ENCODE results near the gene FAM20B.
A peak's percentile ranks its signal among the peaks of the same experiment; 100 is the strongest.

FAM20B gene

DNA sequence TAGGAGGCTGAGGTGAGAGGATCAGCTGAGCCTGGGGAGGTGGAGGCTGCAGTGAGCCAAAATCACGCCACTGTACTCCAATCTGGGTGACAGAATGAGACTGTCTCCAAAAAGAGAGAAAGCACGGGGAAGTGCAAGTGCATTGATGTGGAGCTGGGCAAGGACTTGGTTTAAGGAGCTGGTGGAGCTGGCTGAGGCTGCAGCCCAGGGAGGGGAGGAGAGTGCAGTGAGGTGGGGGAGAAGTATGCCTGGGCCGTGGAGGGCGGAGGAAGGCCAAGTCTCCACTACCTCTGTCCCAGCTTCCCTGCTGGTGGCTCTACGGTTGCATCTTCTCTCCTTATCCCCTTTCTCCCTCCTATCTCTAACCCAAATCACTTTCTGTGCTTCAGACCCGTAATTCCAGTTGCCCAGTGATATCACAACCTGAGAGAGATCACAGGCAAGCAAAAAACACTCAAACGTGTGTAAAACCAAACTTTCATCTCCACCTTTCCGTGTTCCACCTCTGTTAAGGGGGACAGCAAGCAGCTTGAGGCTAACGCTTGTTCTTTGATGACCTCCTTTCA, 67.3 kb downstream of the FAM20B start:
- ATAC-seq = no peak

DNA sequence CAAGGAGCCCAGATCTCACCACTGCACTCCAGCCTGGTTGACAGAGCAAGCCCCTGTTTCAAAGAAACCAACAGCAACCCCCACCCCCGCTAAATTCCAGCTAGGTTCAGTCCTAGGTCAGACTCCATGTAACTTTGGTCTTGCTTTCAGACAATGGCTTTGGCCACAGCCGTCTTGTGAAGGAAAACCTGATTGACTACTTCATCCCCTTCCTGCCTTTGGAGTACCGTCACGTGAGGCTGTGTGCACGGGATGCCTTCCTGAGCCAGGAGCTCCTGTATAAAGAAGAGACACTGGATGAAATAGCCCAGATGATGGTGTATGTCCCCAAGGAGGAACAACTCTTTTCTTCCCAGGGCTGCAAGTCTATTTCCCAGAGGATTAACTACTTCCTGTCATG, 69.1 kb downstream of the FAM20B start:
- ATAC-seq = no peak

DNA sequence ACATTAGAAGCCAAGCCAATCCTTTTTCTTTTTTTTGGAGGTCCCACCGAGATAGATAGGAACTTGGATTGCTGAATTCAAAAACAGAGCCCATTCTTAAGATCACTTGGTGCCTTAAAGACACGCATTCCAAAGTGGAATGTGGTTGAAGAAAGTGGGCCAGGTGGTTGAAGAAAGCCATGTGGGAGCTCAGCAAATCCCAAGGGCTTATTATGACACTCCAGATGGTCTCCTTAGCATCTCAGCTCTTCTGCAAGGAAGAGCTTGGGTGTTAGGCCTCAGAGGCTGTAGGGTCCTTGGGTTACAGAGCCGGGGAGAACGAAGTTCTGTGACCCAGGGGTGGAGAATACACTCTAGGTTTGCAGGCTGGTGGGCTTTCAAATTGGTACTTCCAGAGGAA, 69.7 kb downstream of the FAM20B start:
- no peak for ATAC-seq

DNA sequence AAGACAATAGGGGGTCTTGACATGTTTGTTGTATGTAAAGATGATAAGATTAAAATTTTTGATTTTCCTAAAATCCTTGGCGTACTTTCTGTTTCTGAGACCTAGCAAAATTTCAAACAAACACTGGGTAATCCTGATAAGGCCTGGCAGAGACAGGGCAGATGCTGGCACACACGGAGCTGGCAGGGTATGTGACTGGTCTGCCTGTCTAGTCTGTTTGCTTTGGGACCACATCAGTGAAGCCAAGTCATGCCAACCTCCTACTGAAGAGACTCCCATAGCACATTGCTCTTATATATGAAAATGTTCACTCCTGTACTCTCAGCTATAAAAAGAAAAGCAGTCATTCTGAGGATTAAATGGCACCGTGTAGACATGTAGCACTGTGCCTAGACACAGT, 70.2 kb downstream of the FAM20B start:
- ATAC-seq = no peak

DNA sequence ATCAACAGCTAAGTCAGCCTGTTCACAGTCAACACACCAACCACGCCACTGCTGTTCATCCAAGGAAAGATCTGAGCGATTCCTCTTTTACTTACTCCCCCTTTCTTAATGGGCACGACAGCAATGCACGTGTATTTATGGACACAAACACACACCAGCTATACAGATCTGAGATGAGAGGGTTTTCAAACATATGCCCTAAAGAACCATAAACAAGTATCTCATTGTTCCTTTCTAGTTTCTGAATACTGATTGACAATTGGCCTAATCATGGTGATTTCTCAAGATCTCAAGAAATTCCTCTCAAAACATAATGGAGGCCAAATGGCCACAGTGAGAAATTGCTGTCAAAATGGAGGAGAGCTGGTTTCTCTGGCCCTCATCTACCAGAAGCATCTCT, 74.2 kb downstream of the FAM20B start:
- ATAC-seq = no peak

DNA sequence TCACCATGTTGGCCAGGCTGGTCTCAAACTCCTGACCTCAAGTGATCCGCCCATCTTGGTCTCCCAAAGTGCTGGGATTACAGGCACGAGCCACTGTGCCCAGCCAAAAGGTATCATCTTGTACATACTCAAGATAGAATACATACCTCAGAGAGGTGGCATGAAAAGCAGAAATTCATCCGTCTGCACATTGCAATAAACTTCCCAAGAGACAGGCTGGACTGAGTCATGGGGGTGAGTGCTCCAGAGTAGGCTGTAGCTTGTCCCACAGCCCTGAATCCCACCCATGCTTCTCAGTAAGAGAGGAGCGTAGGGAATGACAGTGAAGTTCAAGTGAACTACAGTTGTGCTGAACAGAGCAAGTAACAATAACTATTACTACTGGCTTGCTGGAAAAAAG, 75.9 kb downstream of the FAM20B start:
- ATAC-seq = no peak

DNA sequence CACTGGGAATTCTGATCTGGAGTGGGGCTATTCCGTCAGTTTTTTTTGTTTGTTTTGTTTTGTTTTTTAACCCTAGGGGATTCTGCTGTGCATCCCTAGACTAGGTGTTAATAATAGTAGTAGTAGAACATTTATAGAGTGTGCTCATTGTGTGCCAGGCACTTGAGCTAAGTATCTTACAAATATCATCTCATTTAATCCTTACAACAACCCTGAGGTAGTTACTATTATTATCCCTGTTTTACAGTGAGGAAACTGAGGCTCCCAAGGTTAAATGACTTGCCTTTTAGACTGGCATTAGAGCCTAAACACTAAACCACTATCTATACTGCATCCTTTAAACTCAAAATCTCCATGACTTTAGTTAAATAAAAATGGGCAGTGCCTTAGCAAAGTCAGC, 78.3 kb downstream of the FAM20B start:
- no peak for ATAC-seq

DNA sequence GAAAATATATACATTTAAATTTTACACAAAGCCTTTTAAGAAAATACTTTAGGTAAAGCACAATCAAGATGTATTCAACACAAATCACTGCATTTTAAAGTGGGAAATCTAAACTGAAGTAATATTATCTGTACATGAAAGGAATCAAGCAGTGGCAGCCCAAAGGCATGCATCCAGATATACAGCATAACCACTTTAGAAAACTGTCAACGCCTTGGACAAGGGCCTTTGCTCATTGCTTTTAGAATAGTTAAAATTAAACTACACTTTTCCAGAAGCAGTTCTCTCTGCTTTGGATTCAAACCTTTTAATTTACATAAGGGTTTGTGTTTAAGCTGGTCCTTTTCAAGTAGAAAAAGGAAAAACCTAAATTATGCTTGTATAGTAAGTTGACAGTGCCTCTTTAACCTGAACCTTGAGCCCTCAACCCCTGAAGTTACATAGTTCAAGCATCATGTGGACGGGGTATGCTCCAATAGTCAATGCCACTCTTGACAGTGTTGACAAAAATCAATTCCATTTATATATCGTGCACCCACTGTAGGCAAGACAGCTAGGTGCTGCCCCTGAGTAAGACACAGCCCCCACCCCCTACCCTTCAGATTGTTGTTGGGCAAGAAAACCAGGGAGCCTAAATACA, 79.0 kb downstream of the FAM20B start:
- ATAC-seq = no peak

DNA sequence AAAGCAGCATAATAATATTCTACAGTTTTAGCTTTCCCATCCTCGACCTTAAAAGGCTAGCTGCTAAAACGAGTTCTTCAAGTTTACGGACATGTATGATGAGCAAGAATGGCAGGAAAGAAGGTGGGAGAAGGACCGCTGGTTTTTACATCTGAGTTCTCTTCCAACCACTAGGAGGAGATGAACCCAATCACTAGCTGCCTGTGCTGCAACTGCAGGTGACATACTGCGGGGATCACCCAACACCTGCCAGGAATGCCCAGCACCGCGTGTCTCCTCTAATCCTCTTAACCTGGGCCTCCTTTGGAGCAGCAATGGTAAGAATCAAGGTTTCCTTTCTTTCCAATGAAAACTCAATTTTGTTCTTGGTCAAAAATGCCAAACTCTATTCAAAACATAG, 79.7 kb downstream of the FAM20B start:
- no peak for ATAC-seq

DNA sequence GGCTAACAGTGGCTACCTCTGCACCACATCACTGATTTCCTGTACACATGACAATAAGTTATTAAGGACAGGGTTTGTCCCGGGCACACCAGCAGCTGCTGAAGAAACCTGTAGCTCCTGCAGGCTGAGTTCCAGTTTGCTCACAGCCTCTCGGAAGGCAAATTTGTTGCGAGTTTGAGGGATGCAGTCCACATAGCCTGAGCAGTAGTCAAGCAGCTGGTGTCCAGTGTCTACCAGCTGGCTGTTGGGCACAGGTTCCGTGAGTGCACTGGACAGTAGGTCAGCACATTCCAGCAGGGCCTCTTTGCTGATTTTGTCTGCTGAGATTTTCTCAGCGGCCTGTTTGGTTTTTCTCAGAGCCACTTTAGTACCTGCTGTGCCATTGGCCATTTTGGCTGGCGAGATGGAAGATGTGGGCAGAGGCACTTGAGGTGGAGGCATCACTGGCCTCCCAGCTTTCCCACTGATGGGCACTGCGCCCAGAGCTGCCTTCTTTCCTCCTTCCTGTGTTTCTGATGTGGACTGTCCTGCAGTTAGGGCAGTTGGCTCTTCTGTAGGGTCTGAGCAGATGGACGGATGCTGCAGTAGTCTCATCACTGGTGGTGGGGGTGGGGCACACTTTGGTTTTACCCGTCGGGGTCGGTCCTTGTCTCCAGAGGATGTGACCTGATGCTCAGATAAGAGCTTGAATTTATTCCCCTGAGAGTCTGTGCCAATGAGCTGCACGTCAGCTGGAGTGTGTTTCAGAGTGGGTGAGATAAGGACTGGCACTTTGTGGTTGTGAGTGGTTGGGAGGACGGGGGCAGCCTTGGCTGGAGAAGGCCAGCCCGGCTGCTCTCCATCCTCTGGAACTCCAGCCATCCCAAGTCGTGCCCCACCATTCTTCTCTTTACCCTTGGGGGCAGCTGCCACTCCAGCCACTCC, 82.3 kb downstream of the FAM20B start:
- ATAC-seq = no peak

DNA sequence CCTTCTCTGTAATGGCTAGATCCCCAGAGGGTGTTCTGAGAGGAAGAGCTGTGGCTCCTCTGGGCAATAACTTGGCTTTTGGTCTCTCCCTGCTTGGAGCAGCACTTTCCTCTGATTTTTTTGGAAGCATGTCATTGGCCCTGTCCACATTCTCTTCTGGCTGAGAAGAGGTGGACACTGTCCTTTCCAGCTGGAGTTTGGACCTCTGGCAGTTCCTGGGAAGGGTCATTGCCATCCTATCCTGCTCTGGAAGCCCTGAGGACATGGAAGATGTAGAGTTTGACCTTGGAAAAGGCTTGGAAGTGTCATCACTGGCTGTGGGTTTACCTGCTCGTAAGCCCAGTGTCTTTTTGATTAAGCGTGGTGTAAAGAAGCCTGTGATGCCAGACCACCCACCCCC, 83.0 kb downstream of the FAM20B start:
- no peak for ATAC-seq

DNA sequence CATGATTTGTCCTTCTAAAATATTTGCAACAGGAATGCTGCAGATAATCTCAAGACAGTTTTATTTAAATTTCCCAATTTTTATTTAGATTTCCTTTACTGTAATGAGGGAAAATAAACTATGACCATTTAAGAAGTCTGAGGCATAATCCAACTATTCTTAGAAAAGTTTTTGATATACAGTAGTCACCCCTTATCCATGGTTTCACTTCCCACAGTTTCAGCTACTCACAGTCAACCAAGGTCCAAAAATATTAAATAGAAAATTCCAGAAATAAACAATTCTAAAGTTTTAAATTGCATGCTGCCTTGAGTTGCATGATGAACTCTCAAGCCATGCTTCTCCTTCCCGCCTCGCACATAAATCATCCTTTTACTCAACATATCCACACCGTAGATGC, 89.5 kb downstream of the FAM20B start:
- no peak for ATAC-seq

DNA sequence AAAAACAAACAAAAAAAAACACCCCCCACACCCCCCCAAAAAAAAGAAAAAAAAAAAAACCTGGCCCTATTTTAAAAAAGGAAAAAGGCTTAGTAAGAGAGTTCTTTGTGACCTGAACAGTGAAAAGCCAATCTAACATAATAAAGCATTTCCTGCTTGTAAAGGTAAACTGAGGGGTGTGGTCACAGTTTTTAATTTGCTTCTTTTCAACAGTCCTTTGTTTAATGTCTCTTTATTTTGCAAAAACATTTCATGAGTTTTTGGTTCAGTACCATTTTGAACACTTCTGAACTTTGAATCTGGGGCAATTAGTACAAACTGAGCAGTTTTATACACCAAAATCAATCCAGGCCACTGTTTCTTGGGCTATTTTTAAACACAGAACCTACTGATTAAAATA, 93.8 kb downstream of the FAM20B start:
- ATAC-seq = no peak

DNA sequence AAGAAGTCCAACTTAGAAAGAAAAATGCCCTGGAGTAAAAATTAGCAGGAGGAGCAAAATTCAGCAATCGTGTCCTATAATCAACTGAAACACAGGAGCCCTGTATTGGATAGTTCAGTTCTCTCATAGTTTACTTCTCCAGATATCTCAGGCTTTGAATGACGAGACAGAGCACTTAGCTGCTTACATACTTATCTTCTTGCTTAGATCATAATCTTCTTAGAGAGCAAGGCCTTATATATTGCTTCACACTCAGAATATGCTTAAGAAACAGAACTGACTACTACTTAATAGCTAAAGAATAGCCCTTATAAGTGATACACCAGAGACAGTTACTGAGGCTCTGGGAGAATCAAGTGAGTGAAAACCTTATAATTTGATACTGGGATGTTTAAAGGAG, 95.0 kb downstream of the FAM20B start:
- no peak for ATAC-seq

DNA sequence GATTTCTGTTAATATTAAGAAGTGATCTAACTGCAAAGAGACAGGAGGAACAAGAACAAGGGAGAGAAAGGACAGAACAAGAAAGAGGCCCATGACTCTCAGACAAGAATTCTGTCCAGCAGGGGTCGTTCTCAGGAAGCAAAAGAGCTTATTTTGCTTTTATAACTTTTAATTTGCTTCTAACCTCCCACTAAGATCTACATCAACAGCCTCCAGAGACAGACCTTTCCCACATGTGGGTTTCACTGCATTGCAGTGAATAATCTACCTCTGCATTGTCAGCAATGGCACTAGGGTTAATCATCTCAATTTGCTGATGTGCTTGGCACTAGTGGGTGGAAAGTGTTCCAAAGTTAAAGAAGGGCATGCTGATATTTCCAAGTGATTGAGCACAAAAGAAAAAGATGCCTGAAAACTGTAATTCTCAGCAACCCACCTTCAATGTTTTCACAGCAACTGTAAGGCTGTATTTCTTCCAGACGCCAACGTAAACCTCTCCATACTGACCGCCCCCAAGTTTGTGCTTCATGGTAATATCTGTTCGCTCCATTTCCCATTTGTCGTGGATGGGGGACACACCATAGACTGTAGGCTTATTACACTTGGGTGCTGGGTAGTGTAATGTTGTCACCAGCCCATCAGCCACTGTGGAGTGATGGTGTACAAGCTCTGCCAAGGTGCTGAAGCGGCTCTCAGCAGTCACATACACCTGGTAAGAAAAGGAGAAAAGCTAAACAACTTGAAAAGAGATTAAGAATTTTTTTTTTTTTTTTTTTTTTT, 95.7 kb downstream of the FAM20B start:
- peak in 1 of 2 donors; percentile 60 for ATAC-seq

DNA sequence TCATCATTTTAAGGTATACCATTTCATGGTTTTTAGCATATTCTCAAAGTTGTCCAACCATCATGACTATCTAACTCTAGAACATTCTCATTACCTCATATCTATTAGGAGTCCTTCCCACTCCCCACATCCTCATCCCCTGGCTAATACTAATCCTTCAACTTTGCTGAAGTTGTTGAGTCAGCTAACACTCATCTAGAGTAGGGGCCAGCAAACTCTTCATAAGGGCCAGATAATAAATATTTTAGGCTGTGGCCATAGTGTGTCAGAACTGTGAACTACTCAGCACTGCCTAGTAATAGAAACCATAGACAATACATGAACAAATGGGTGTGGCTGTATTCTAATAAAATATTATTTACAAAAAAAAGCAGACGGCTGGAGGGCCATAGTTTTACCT, 99.2 kb downstream of the FAM20B start:
- ATAC-seq = no peak
